LNCaP clone FGC (cell line): Measurements from ENCODE around the gene LRRK1.
"Not testable (repeated sequence)": the region's sequence is repeated elsewhere in the genome, so short reads cannot be mapped to it uniquely, and the experiment has no call there.

Experiments used
- DNase-seq: peaks from one replicate; pipeline ENCODE4 v3.0.0-alpha.2; 2011; ENCODE audit warnings: low read depth
- H3K4me3 ChIP-seq: 2 replicates; pipeline ENCODE4 v1.5.1; 2011; ENCODE audit warnings: mild to moderate bottlenecking, low read depth, low read length, control low read depth
- CTCF ChIP-seq: IDR thresholded peaks from 2 replicates; pipeline ENCODE4 v1.5.1; 2012; ENCODE audit warnings: mild to moderate bottlenecking; ENCODE audit not compliant: control insufficient read depth, insufficient read depth; ENCODE audit errors: extremely low read depth

Gene LRRK1

GRCh38 chr15:101092156-101092866, 173.2 kb downstream of the LRRK1 start:
- DNase-seq = no peak
- TF ChIP-seq CTCF = no peak
- no peak overlapping the region for H3K4me3 ChIP-seq

GRCh38 chr15:101092867-101093202, 173.7 kb downstream of the LRRK1 start:
- no peak for DNase-seq
- no peak overlapping the region for H3K4me3 ChIP-seq
- TF ChIP-seq CTCF = no peak

GRCh38 chr15:101093958-101094357, 174.8 kb downstream of the LRRK1 start:
- no peak overlapping the region for H3K4me3 ChIP-seq
- no peak for DNase-seq
- TF ChIP-seq CTCF = no peak

- not testable (repeated sequence) for DNase-seq, H3K4me3 ChIP-seq
Measured at GRCh38 chr15:101095796-101096406, 176.7 kb downstream of the LRRK1 start.

GRCh38 chr15:101097111-101097510, 178.0 kb downstream of the LRRK1 start:
- H3K4me3 ChIP-seq = no peak overlapping the region
- DNase-seq = no peak
- no peak for TF ChIP-seq CTCF

GRCh38 chr15:101099183-101099582, 180.0 kb downstream of the LRRK1 start:
- TF ChIP-seq CTCF = no peak
- H3K4me3 ChIP-seq = no peak overlapping the region
- DNase-seq = no peak

- no peak overlapping the region for H3K4me3 ChIP-seq
- TF ChIP-seq CTCF = no peak
Measured at GRCh38 chr15:101100118-101100517, 181.0 kb downstream of the LRRK1 start.

More at GRCh38 chr15:101100118-101100517, 181.0 kb downstream of the LRRK1 start:
- DNase-seq = no peak
